IMR-90 (cell line): ENCODE measurements around the gene PRCP. TPM values are rescaled to one million over a fixed set of nuclear protein-coding genes. Genes with fewer than 3 reads are reported as not detected.
A peak's percentile ranks its signal among the peaks of the same experiment; 100 is the strongest.
"Not testable (repeated sequence)": the region's sequence is repeated elsewhere in the genome, so short reads cannot be mapped to it uniquely, and the experiment has no call there.

Experiments used
- ATAC-seq: fragments of 200-7000 bp; cut with Tn5 transposase; 2 replicates; pipeline ENCODE4 v1.9.1; 2020; ENCODE audit warnings: low read depth, mild to moderate bottlenecking, moderate library complexity
- BruUV-seq: library from RNA; stranded (reverse); fragments of 400-500 nt; replicated peaks from 2 replicates; lab custom pipeline; 2021; lab: Mats Ljungman, UMichigan
- CTCF ChIA-PET: fragments of 300-600 bp; formaldehyde crosslinking; extraction: SDS; loops from one replicate; lab custom pipeline; 2021; ENCODE audit warnings: antibody characterized with exemption; lab: Yijun Ruan, JAX
- POLR2A ChIA-PET: fragments of 300-600 bp; sonication (Branson Sonifier 250); formaldehyde crosslinking; loops from one replicate; lab custom pipeline; 2022; ENCODE audit warnings: antibody characterized with exemption; ENCODE audit not compliant: unreplicated experiment; lab: Charles Lee
- DNase-seq: peaks from one replicate; pipeline ENCODE4 v3.0.0; 2013
- H2AFZ ChIP-seq: replicated peaks from 2 replicates; pipeline ENCODE3; 2013; ENCODE audit warnings: low read length, mild to moderate bottlenecking; ENCODE audit not compliant: poor library complexity
- H2AK5ac ChIP-seq: 2 replicates; pipeline ENCODE4 v1.6.1; 2013; ENCODE audit warnings: low read depth, low read length, inconsistent platforms
- H2AK9ac ChIP-seq: replicated peaks from 2 replicates; pipeline ENCODE3; 2013; ENCODE audit warnings: mild to moderate bottlenecking, low read depth, low read length, moderate library complexity; ENCODE audit not compliant: poor library complexity
- H2BK120ac ChIP-seq: 2 replicates; pipeline ENCODE4 v1.6.1; 2013; ENCODE audit warnings: low read depth, low read length, inconsistent platforms
- H2BK15ac ChIP-seq: 3 replicates; pipeline ENCODE4 v1.6.1; 2013; ENCODE audit warnings: low read depth, low read length, inconsistent platforms
- H2BK20ac ChIP-seq: 2 replicates; pipeline ENCODE4 v1.6.1; 2013; ENCODE audit warnings: low read depth, mild to moderate bottlenecking, inconsistent platforms, low read length, moderate library complexity
- H2BK5ac ChIP-seq: 2 replicates; pipeline ENCODE4 v1.6.1; 2013; ENCODE audit warnings: mild to moderate bottlenecking, low read depth, low read length, inconsistent platforms; ENCODE audit not compliant: poor library complexity, severe bottlenecking
- H3K14ac ChIP-seq: replicated peaks from 2 replicates; pipeline ENCODE4 v1.6.1; 2013; ENCODE audit warnings: low read depth, low read length, inconsistent platforms
- H3K18ac ChIP-seq: 2 replicates; pipeline ENCODE4 v1.6.1; 2013; ENCODE audit warnings: low read depth, low read length, control low read depth
- H3K23ac ChIP-seq: 2 replicates; pipeline ENCODE4 v1.6.1; 2013; ENCODE audit warnings: low read depth, low read length, inconsistent platforms
- H3K27ac ChIP-seq: 2 replicates; pipeline ENCODE4 v1.5.1; 2013; ENCODE audit warnings: mild to moderate bottlenecking, control low read depth, low read length; ENCODE audit not compliant: insufficient read depth
- H3K27me3 ChIP-seq: 2 replicates; pipeline ENCODE4 v1.6.1; 2013; ENCODE audit warnings: low read length; ENCODE audit not compliant: control insufficient read depth, insufficient read depth
- H3K36me3 ChIP-seq: 2 replicates; pipeline ENCODE4 v1.6.1; 2013; ENCODE audit warnings: low read length, mixed read lengths; ENCODE audit not compliant: control insufficient read depth, insufficient read depth
- H3K4ac ChIP-seq: 2 replicates; pipeline ENCODE4 v1.6.1; 2013; ENCODE audit warnings: low read depth, low read length, inconsistent platforms
- H3K4me1 ChIP-seq: 2 replicates; pipeline ENCODE4 v1.6.1; 2013; ENCODE audit warnings: low read length, mixed read lengths; ENCODE audit not compliant: control insufficient read depth, insufficient read depth
- H3K4me2 ChIP-seq: 2 replicates; pipeline ENCODE4 v1.6.1; 2013; ENCODE audit warnings: low read depth, mild to moderate bottlenecking, control low read depth, low read length, moderate library complexity
- H3K4me3 ChIP-seq: 2 replicates; pipeline ENCODE4 v1.5.1; 2013; ENCODE audit warnings: low read depth, mild to moderate bottlenecking, control low read depth, low read length, moderate library complexity; ENCODE audit not compliant: insufficient read depth
- H3K56ac ChIP-seq: 2 replicates; pipeline ENCODE4 v1.6.1; 2013; ENCODE audit warnings: low read length, inconsistent platforms; ENCODE audit not compliant: insufficient read depth; ENCODE audit errors: extremely low read depth
- H3K79me1 ChIP-seq, 2 experiments: 2 replicates each; pipeline ENCODE4 v1.6.1; 2013; ENCODE audit warnings: low read length in 2 of 2, inconsistent platforms in 1 of 2, low read depth in 1 of 2
- H3K9ac ChIP-seq: 2 replicates; pipeline ENCODE4 v1.6.1; 2013; ENCODE audit warnings: low read depth, low read length, control low read depth
- H3K9me1 ChIP-seq: 2 replicates; pipeline ENCODE4 v1.6.1; 2013; ENCODE audit warnings: low read length, inconsistent platforms; ENCODE audit not compliant: insufficient read depth
- H3K9me3 ChIP-seq: 2 replicates; pipeline ENCODE4 v1.6.1; 2013; ENCODE audit warnings: low read length; ENCODE audit not compliant: control insufficient read depth, insufficient read depth
- H4K20me1 ChIP-seq: 2 replicates; pipeline ENCODE4 v1.6.1; 2013; ENCODE audit warnings: low read length, inconsistent platforms; ENCODE audit not compliant: insufficient read depth
- H4K5ac ChIP-seq: 2 replicates; pipeline ENCODE4 v1.6.1; 2013; ENCODE audit warnings: mild to moderate bottlenecking, low read depth, low read length, control low read depth
- H4K8ac ChIP-seq, 2 experiments: 2 replicates each; pipeline ENCODE4 v1.6.1; 2013; ENCODE audit warnings: low read depth in 2 of 2, low read length in 2 of 2, control low read depth in 1 of 2, inconsistent platforms in 1 of 2
- H4K91ac ChIP-seq: 2 replicates; pipeline ENCODE4 v1.6.1; 2013; ENCODE audit warnings: low read depth, low read length, inconsistent platforms; ENCODE audit not compliant: insufficient read depth
- WGBS, 2 experiments: methylation state at CpG; one replicate each; pipeline versions ENCODE4 v1.1.5 to v1.1.7; 2013; ENCODE audit warnings: missing lambda C conversion rate in 2 of 2; ENCODE audit not compliant: insufficient read length in 1 of 2; ENCODE audit errors: extremely low coverage in 2 of 2; 5-methylcytosine and 5-hydroxymethylcytosine counted together
- dilution Hi-C: fragments of 300-500 bp; cut with HindIII; formaldehyde crosslinking; loops from one replicate; pipeline ENCODE4 v1.14.3; 2018; ENCODE audit warnings: low sequenced_read_pairs; ENCODE audit not compliant: unreplicated experiment
- in situ Hi-C: fragments of 300-500 bp; cut with MboI; formaldehyde crosslinking; loops from 3 replicates; pipeline ENCODE4 v1.14.3; 2019; ENCODE audit warnings: low sequenced_read_pairs, inconsistent platforms, mixed read lengths
- intact Hi-C: fragments of 100-400 bp; cut with micrococcal nuclease; formaldehyde crosslinking; loops from 2 replicates; pipeline ENCODE4 v1.10.0; 2022
- polyA plus RNA-seq, 3 experiments: library from polyadenylated mRNA; depleted of rRNA; stranded (reverse); fragments of >200 nt; gene quantifications; 2 replicates each; pipeline ENCODE4 v1.2.3, GENCODE V29; 2012; ENCODE audit warnings: low replicate concordance in 1 of 3
- total RNA-seq: library from RNA; depleted of rRNA; stranded (reverse); fragments of >200 nt; gene quantifications from 2 replicates; pipeline ENCODE4 v1.2.3, GENCODE V29; 2012

PRCP gene
- total and polyA plus RNA-seq, 2 of the 4 experiments (the other 2 are of a cell fraction), result 31.7 to 64.9 TPM

GRCh38 chr11:82854916-82855315, 45.3 kb downstream of the PRCP start:
- Histone ChIP-seq H2BK120ac (peak overlapping the region; percentile 59; the same call in 1 of the 2 replicates), H3K14ac (0 out of 2 replicates have a peak overlapping the region, but pooled peaks have one; percentile 3), H3K79me1 (peaks cover 7 to 13% of the 10 kb centered on the region in 2 experiments), H2BK20ac (peak overlapping the region; percentile 44; the same call in 1 of the 2 replicates), H3K18ac (peak overlapping the region; percentile 81; the same call in 1 of the 2 replicates), H4K5ac (peak overlapping the region; percentile 90; the same call in 1 of the 2 replicates), H2BK5ac (peak overlapping the region; percentile 86), H4K8ac (peak overlapping the region in 1 of 2 experiments; percentile 61; a peak in 1 of 4 replicates), H3K4me2 (peak overlapping the region; percentile 71; the same call in 1 of the 2 replicates), H3K4ac (peak overlapping the region; percentile 17; the same call in 1 of the 2 replicates)
- H3K27me3 ChIP-seq, H3K9ac ChIP-seq, H3K36me3 ChIP-seq, H3K9me1 ChIP-seq, DNase-seq, dilution Hi-C loops, intact Hi-C loops, H2AFZ ChIP-seq, BruUV-seq, H2AK5ac ChIP-seq, H3K4me3 ChIP-seq, H4K20me1 ChIP-seq, H2BK15ac ChIP-seq, H3K27ac ChIP-seq, ATAC-seq, H4K91ac ChIP-seq, H3K4me1 ChIP-seq, H3K9me3 ChIP-seq, H2AK9ac ChIP-seq, H3K23ac ChIP-seq, in situ Hi-C loops, H3K56ac ChIP-seq: not testable (repeated sequence)
- POLR2A ChIA-PET, result interaction anchor here (0.5 kb wide), 1 partner anchor 984 kb away, joined by 3 read pairs; no protein-coding TSS in a partner anchor
- WGBS, 2 experiments, result no CpG with 5 or more reads among the region's 1 CpG
- CTCF ChIA-PET, result interaction anchor here (0.7 to 1.4 kb wide), 2 partner anchors 79 to 665 kb away, joined by 3 to 4 read pairs; no protein-coding TSS in a partner anchor
